H1 (cell line): Measurements from ENCODE around the gene MYH3. TPM values are rescaled to one million over a fixed set of nuclear protein-coding genes. Genes with fewer than 3 reads are reported as not detected.

Source experiments
- CTCF ChIA-PET: fragments of 300-600 bp; sonication (Branson Sonifier 250); formaldehyde crosslinking; loops from one replicate; lab custom pipeline; 2021; ENCODE audit not compliant: partially characterized antibody; lab: Charles Lee
- POLR2A ChIA-PET: fragments of 300-600 bp; sonication (Branson Sonifier 250); formaldehyde crosslinking; loops from one replicate; lab custom pipeline; 2021; ENCODE audit warnings: inconsistent platforms; ENCODE audit not compliant: partially characterized antibody; lab: Charles Lee
- DNase-seq, 2 experiments: peaks; one replicate each; pipeline versions ENCODE4 v3.0.0 to v3.0.0-alpha.2; 2010 to 2022; ENCODE audit warnings: low spot score in 2 of 2, low read depth in 1 of 2, mixed read lengths in 1 of 2
- FAIRE-seq: peaks from 2 replicates; lab custom pipeline; 2011; peaks lifted over from hg19 to GRCh38; lab: Jason Lieb, UNC
- H2AFZ ChIP-seq: 2 replicates; pipeline ENCODE4 v1.8.1; 2012; ENCODE audit warnings: low read length, inconsistent platforms
- H2AK5ac ChIP-seq: 2 replicates; pipeline ENCODE4 v1.6.1; 2013; ENCODE audit warnings: low read depth, low read length
- H2BK120ac ChIP-seq: replicated peaks from 2 replicates; pipeline ENCODE3; 2013; ENCODE audit warnings: low read depth, low read length, inconsistent platforms
- H2BK12ac ChIP-seq: 2 replicates; pipeline ENCODE4 v1.6.1; 2013; ENCODE audit warnings: low read depth, low read length
- H2BK15ac ChIP-seq: 2 replicates; pipeline ENCODE4 v1.6.1; 2013; ENCODE audit warnings: low read length
- H2BK20ac ChIP-seq: 2 replicates; pipeline ENCODE4 v1.6.1; 2013; ENCODE audit warnings: low read length
- H2BK5ac ChIP-seq: 2 replicates; pipeline ENCODE4 v1.6.1; 2013; ENCODE audit warnings: low read depth, low read length
- H3K14ac ChIP-seq: 2 replicates; pipeline ENCODE4 v1.6.1; 2013; ENCODE audit warnings: inconsistent platforms; ENCODE audit not compliant: insufficient read length
- H3K18ac ChIP-seq: 2 replicates; pipeline ENCODE4 v1.6.1; 2013; ENCODE audit warnings: low read length; ENCODE audit errors: extremely low read depth
- H3K23ac ChIP-seq: 2 replicates; pipeline ENCODE4 v1.6.1; 2013; ENCODE audit warnings: inconsistent platforms; ENCODE audit not compliant: insufficient read length
- H3K23me2 ChIP-seq: 2 replicates; pipeline ENCODE4 v1.6.1; 2013; ENCODE audit warnings: low read depth, low read length
- H3K27ac ChIP-seq: 2 replicates; pipeline ENCODE4 v1.6.1; 2011; ENCODE audit warnings: low read depth, low read length, inconsistent platforms
- H3K27me3 ChIP-seq, 4 experiments: replicated peaks in 1 of 4; 1 replicate in 1 of 4; 2 replicates in 3 of 4; pipeline versions ENCODE4 v1.6.1 to v1.8.1; 2011 to 2013; ENCODE audit warnings: low read length in 3 of 4, mild to moderate bottlenecking in 3 of 4, inconsistent platforms in 2 of 4, mixed read lengths in 2 of 4, moderate library complexity in 1 of 4; ENCODE audit not compliant: control insufficient read depth in 3 of 4, insufficient read depth in 3 of 4; ENCODE audit errors: extremely low read depth in 1 of 4
- H3K36me3 ChIP-seq, 4 experiments: 2 replicates each; pipeline versions ENCODE4 v1.6.1 to v1.8.1; 2011 to 2013; ENCODE audit warnings: mild to moderate bottlenecking in 4 of 4, low read length in 3 of 4, moderate library complexity in 2 of 4, control low read depth in 1 of 4, inconsistent platforms in 1 of 4; ENCODE audit not compliant: insufficient read depth in 4 of 4, control insufficient read depth in 2 of 4
- H3K4ac ChIP-seq: replicated peaks from 2 replicates; pipeline ENCODE3; 2013; ENCODE audit warnings: low read length, low read depth, mixed read lengths, inconsistent platforms; ENCODE audit not compliant: insufficient read length
- H3K4me1 ChIP-seq, 4 experiments: replicated peaks in 1 of 4; 1 replicate in 1 of 4; 2 replicates in 3 of 4; pipeline versions ENCODE4 v1.6.1 to v1.8.1; 2011 to 2013; ENCODE audit warnings: low read length in 3 of 4, inconsistent platforms in 2 of 4, mixed read lengths in 1 of 4; ENCODE audit not compliant: insufficient read depth in 4 of 4, control insufficient read depth in 3 of 4
- H3K4me2 ChIP-seq, 2 experiments: 2 replicates each; pipeline versions ENCODE4 v1.6.1 to v1.8.1; 2011 to 2013; ENCODE audit warnings: low read depth in 2 of 2, low read length in 2 of 2, control low read depth in 1 of 2, inconsistent platforms in 1 of 2, mild to moderate bottlenecking in 1 of 2; ENCODE audit not compliant: insufficient read depth in 1 of 2
- H3K4me3 ChIP-seq, 4 experiments: fragments of 200-600, 300-600 bp in 1 of 4; sonication (generic), shearing (Covaris generic), sonication (Bioruptor Twin) in 1 of 4; 2 replicates each; pipeline versions ENCODE4 v1.5.1 to v1.8.1; 2011 to 2016; ENCODE audit warnings: low read length in 4 of 4, low read depth in 3 of 4, control low read depth in 2 of 4, inconsistent platforms in 2 of 4, mild to moderate bottlenecking in 2 of 4, mixed read lengths in 1 of 4, moderate library complexity in 1 of 4; ENCODE audit not compliant: insufficient read depth in 2 of 4; ENCODE audit errors: extremely low read depth in 1 of 4
- H3K56ac ChIP-seq: replicated peaks from 2 replicates; pipeline ENCODE3; 2013; ENCODE audit warnings: low read depth, mild to moderate bottlenecking, mixed read lengths, low read length, inconsistent platforms; ENCODE audit not compliant: insufficient read length
- H3K79me1 ChIP-seq: 2 replicates; pipeline ENCODE4 v1.6.1; 2013; ENCODE audit warnings: low read depth, low read length, control low read depth
- H3K79me2 ChIP-seq, 2 experiments: 2 replicates each; pipeline versions ENCODE4 v1.6.1 to v1.8.1; 2012 to 2013; ENCODE audit warnings: low read length in 2 of 2, mild to moderate bottlenecking in 2 of 2, inconsistent platforms in 1 of 2; ENCODE audit not compliant: insufficient read depth in 2 of 2, control insufficient read depth in 1 of 2
- H3K9ac ChIP-seq, 4 experiments: replicated peaks in 1 of 4; 1 replicate in 1 of 4; 2 replicates in 3 of 4; pipeline versions ENCODE4 v1.6.1 to v1.8.1; 2011 to 2013; ENCODE audit warnings: low read depth in 3 of 4, low read length in 3 of 4, control low read depth in 2 of 4, mild to moderate bottlenecking in 2 of 4, moderate library complexity in 2 of 4, inconsistent platforms in 1 of 4; ENCODE audit errors: extremely low read depth in 1 of 4
- H3K9me3 ChIP-seq, 2 experiments: 2 replicates each; pipeline versions ENCODE4 v1.6.1 to v1.8.1; 2012 to 2013; ENCODE audit warnings: mild to moderate bottlenecking in 2 of 2, moderate library complexity in 2 of 2, control low read depth in 1 of 2, inconsistent platforms in 1 of 2, low read depth in 1 of 2, low read length in 1 of 2, mixed read lengths in 1 of 2; ENCODE audit not compliant: insufficient read depth in 2 of 2
- H4K20me1 ChIP-seq, 2 experiments: replicated peaks in 1 of 2; 2 replicates each; pipeline versions ENCODE3 to v1.8.1; 2011 to 2013; ENCODE audit warnings: inconsistent platforms in 2 of 2, low read length in 2 of 2, mild to moderate bottlenecking in 1 of 2; ENCODE audit not compliant: insufficient read depth in 2 of 2, control insufficient read depth in 1 of 2
- H4K5ac ChIP-seq: 2 replicates; pipeline ENCODE4 v1.6.1; 2013; ENCODE audit warnings: low read length, low read depth, mixed read lengths, inconsistent platforms; ENCODE audit not compliant: insufficient read length
- H4K8ac ChIP-seq: 2 replicates; pipeline ENCODE4 v1.8.0; 2013; ENCODE audit warnings: mild to moderate bottlenecking, moderate library complexity, low read length, inconsistent platforms; ENCODE audit not compliant: insufficient read depth; ENCODE audit errors: extremely low read depth
- H4K91ac ChIP-seq: replicated peaks from 2 replicates; pipeline ENCODE3; 2013; ENCODE audit warnings: low read length, mixed read lengths, inconsistent platforms; ENCODE audit not compliant: insufficient read length
- ASH2L ChIP-seq: fragments of 200-600, 300-600 bp; sonication (generic); IDR thresholded peaks from one replicate; pipeline ENCODE4 v1.7.1; 2017; ENCODE audit warnings: low read length
- BACH1 ChIP-seq: IDR thresholded peaks from 2 replicates; pipeline ENCODE4 v1.6.1; 2012; ENCODE audit warnings: low read length, improper control_type of control experiment
- BRCA1 ChIP-seq: IDR thresholded peaks from 2 replicates; pipeline ENCODE4 v1.6.1; 2012; ENCODE audit warnings: low read depth, low read length, improper control_type of control experiment
- EP300 ChIP-seq, 2 experiments: IDR thresholded peaks; 1 replicate in 1 of 2; 2 replicates in 1 of 2; pipeline ENCODE4 v1.6.1; 2011 to 2012; ENCODE audit warnings: low read depth in 2 of 2, low read length in 2 of 2, mild to moderate bottlenecking in 2 of 2, borderline replicate concordance in 1 of 2, inconsistent platforms in 1 of 2, moderate library complexity in 1 of 2
- FOSL1 ChIP-seq: IDR thresholded peaks from 2 replicates; pipeline ENCODE4 v1.6.1; 2011; ENCODE audit warnings: mild to moderate bottlenecking, low read depth, low read length, moderate library complexity; ENCODE audit not compliant: insufficient read depth
- GTF2F1 ChIP-seq: IDR thresholded peaks from 2 replicates; pipeline ENCODE4 v1.6.1; 2012; ENCODE audit warnings: low read depth, low read length, improper control_type of control experiment, borderline replicate concordance
- HDAC6 ChIP-seq: IDR thresholded peaks from one replicate; pipeline ENCODE4 v1.7.1; 2012; ENCODE audit warnings: low read depth, mild to moderate bottlenecking, inconsistent platforms, low read length, moderate library complexity
- KDM4A ChIP-seq: IDR thresholded peaks from one replicate; pipeline ENCODE4 v1.7.1; 2012; ENCODE audit warnings: low read depth, mild to moderate bottlenecking, moderate library complexity, low read length, inconsistent platforms; ENCODE audit not compliant: severe bottlenecking
- MAFK ChIP-seq: IDR thresholded peaks from 2 replicates; pipeline ENCODE4 v1.6.1; 2012; ENCODE audit warnings: low read depth, mild to moderate bottlenecking, improper control_type of control experiment, low read length
- PHF8 ChIP-seq: fragments of 200-600 bp; sonication (generic); conservative IDR thresholded peaks from 2 replicates; pipeline ENCODE4 v1.7.1; 2012; ENCODE audit warnings: low read depth, mild to moderate bottlenecking, inconsistent platforms, low read length, moderate library complexity
- POLR2A ChIP-seq, 2 experiments: IDR thresholded peaks; 1 replicate in 1 of 2; 2 replicates in 1 of 2; pipeline ENCODE4 v1.6.1; 2011; ENCODE audit warnings: low read depth in 2 of 2, low read length in 2 of 2, mild to moderate bottlenecking in 2 of 2; ENCODE audit errors: control extremely low read depth in 1 of 2
- RFX5 ChIP-seq: IDR thresholded peaks from 2 replicates; pipeline ENCODE4 v1.6.1; 2011; ENCODE audit warnings: low read depth, low read length, improper control_type of control experiment, borderline replicate concordance
- SIN3A ChIP-seq, 2 experiments: IDR thresholded peaks in 1 of 2; conservative IDR thresholded peaks in 1 of 2; 2 replicates each; pipeline ENCODE4 v1.6.1; 2011 to 2012; ENCODE audit warnings: low read length in 2 of 2, improper control_type of control experiment in 1 of 2, low read depth in 1 of 2, mild to moderate bottlenecking in 1 of 2
- SP4 ChIP-seq: IDR thresholded peaks from 2 replicates; pipeline ENCODE4 v1.6.1; 2012; ENCODE audit warnings: low read length, inconsistent platforms
- WGBS, 2 experiments: shearing (Covaris generic) in 1 of 2; methylation state at CpG; one replicate each; pipeline versions ENCODE4 v1.1.6 to v1.1.7; 2013 to 2015; ENCODE audit warnings: low lambda C conversion rate in 2 of 2, mixed read lengths in 2 of 2, inconsistent platforms in 1 of 2, low coverage in 1 of 2, missing lambda C conversion rate in 1 of 2; ENCODE audit not compliant: insufficient replicate concordance in 2 of 2, insufficient coverage in 1 of 2, insufficient read length in 1 of 2; ENCODE audit errors: extremely low coverage in 1 of 2, missing lambda C conversion rate in 1 of 2; 5-methylcytosine and 5-hydroxymethylcytosine counted together
- polyA plus RNA-seq, 7 experiments: library from polyadenylated mRNA; depleted of rRNA in 3 of 7; stranded (reverse) in 5 of 7; unstranded in 2 of 7; fragments of >200 nt in 5 of 7; fragments of 200-250 nt in 2 of 7; gene quantifications; 1 replicate in 5 of 7; 2 replicates in 1 of 7; 4 replicates in 1 of 7; pipeline versions ENCODE4 v1.2.1 to v1.2.3, GENCODE V29; 2011 to 2013; ENCODE audit warnings: missing spikeins in 2 of 7, mixed read lengths in 2 of 7
- total RNA-seq: library from RNA; stranded (reverse); fragmentation: NEBNext Ultra II Directional; extraction: Animal tissue kit (Norgen Biotek cat#: 25700); gene quantifications from 2 replicates; pipeline ENCODE4 v1.2.1, GENCODE V29; 2021

MYH3 gene
- total and polyA plus RNA-seq, 2 of the 8 experiments (the other 6 are each of a cell fraction or from before 2014, with no cell fraction given), result 0.65 to 1.8 TPM

DNA sequence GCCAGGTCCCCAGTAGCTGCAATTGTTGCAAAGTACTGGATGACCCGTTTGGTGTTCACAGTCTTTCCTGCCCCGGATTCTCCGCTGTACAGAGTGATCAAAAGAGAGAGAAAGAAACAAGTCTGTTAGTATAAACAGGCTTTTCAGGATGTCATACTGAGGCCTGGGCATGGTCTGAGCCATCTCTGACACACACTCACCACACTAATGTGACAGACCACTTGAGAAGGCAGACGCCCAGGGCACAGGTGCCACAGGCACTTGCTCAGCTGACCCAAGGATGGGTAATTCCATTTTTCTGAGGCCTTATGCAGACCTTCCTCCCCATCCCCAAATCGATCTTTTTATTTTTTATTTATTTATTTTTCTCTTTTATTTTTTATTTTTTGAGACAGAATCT is 7.5 kb downstream of the MYH3 start:
- no peak overlapping the region for H4K8ac ChIP-seq
- H2BK15ac ChIP-seq, result no peak overlapping the region
- no peak overlapping the region for H2AFZ ChIP-seq
- H2AK5ac ChIP-seq, result no peak overlapping the region
- CTCF ChIA-PET, result interaction anchor here (0.6 to 2.1 kb wide), 8 partner anchors 11 to 329 kb away, joined by 3 to 5 read pairs (median 3); no protein-coding TSS in a partner anchor
- H3K23ac ChIP-seq, result no peak overlapping the region
- H3K27me3 ChIP-seq, result no peaks in the 10 kb centered on the region
- 85% methylated on average over 5 of the region's 5 CpGs; no CpG with 5 or more reads in 1 of the 2 experiments for WGBS, 2 experiments
- peaks cover 0 to under 1% (median 0%) of the 10 kb centered on the region in 4 experiments; a peak in 1 of 8 replicates for H3K36me3 ChIP-seq
- no peak overlapping the region for H3K4me2 ChIP-seq
- POLR2A ChIA-PET, result no interaction called here
- H4K5ac ChIP-seq, result no peak overlapping the region
- no peak overlapping the region for H3K4me3 ChIP-seq
- no peaks in the 10 kb centered on the region for H3K79me2 ChIP-seq
- no peaks in the 10 kb centered on the region for H4K20me1 ChIP-seq
- H2BK20ac ChIP-seq, result no peak overlapping the region
- H3K14ac ChIP-seq, result no peak overlapping the region
- H2BK12ac ChIP-seq, result no peak overlapping the region
- H4K91ac ChIP-seq, result no peak overlapping the region
- H2BK5ac ChIP-seq, result no peak overlapping the region
- H3K56ac ChIP-seq, result no peak overlapping the region
- FAIRE-seq, result no peak
- no peak overlapping the region for H3K27ac ChIP-seq
- TF ChIP-seq BRCA1 (no peak), RFX5 (no peak), POLR2A (IDR thresholded peaks at IDR 0.05; ENCODE audit: control extremely low read depth in 1 of 2, low read depth in 2 of 2, low read length in 2 of 2) (no peak), MAFK (no peak), ASH2L (no peak), SP4 (no peak), GTF2F1 (no peak), KDM4A (no peak), EP300 (IDR thresholded peaks at IDR 0.05; ENCODE audit: borderline replicate concordance in 1 of 2, low read depth in 2 of 2, low read length in 2 of 2) (no peak), HDAC6 (no peak), FOSL1 (no peak), SIN3A (conservative IDR thresholded peaks at IDR 0.05 in 1 of 2, IDR thresholded peaks at IDR 0.05 in 1 of 2; ENCODE audit: low read depth in 1 of 2, low read length in 2 of 2) (no peak), BACH1 (no peak), PHF8 (no peak)
- H2BK120ac ChIP-seq, result no peak overlapping the region
- H3K4ac ChIP-seq, result no peak overlapping the region
- no peak overlapping the region for H3K18ac ChIP-seq
- no peak for DNase-seq
- H3K9me3 ChIP-seq, result no peaks in the 10 kb centered on the region
- no peaks in the 10 kb centered on the region for H3K79me1 ChIP-seq
- H3K9ac ChIP-seq, result no peak overlapping the region
- H3K4me1 ChIP-seq, result no peaks in the 10 kb centered on the region
- no peaks in the 10 kb centered on the region for H3K23me2 ChIP-seq
